SHP77 treated with DMSO at 0.1 percent for 48 hours (cell line): Measurements from ENCODE around the gene OASL.
"Not testable (repeated sequence)": the region's sequence is repeated elsewhere in the genome, so short reads cannot be mapped to it uniquely, and the experiment has no call there.

ENCODE experiments used
- DNase-seq: peaks from one replicate; lab custom pipeline; 2025; lab: John Stamatoyannopoulos, UW

Gene OASL

GRCh38 chr12:121059031-121059898 is 20.2 kb upstream of the OASL start:
- no peak for DNase-seq

DNA sequence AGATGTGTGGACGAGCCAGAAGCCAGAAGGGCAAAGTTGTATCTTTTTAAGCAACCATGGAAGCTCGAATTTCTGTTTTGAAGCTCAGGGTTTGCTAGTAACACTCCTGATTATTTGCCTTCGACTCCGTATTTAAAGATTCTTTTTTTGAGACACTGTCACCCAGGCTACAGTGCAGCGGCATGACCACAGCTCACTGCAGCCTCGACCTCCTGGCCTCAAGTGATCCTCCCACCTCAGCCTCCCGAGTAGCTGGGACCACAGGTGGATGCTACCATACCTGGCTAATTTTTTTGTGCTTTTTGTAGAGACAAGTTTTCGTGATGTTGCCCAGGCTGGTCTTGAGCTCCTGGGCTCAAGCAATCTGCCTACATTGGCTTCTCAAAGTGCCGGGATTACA is 18.7 kb upstream of the OASL start:
- DNase-seq, result no peak

DNA sequence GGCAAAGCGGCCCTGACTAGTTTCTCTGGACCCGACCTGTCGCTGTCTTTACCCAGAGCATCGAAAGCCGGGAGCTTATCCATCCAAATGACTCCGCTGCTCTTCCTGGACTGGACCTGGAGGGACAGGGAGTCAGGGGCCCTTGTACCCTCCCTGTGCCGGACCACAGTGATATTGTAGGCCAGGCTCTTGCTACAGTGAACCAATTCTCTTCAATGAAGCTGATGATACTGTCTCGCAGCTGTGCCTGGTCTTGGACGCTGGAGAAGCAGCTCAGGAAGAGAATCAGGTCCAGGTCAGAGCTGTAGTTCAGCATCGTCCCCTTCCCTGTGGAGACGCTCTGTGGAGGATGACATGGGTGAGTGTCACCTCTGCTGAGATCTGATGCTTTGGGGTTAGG is 14.7 kb upstream of the OASL start:
- DNase-seq, result no peak

- DNase-seq, result no peak
Measured at GRCh38 chr12:121050725-121051124, 11.7 kb upstream of the OASL start.

DNA sequence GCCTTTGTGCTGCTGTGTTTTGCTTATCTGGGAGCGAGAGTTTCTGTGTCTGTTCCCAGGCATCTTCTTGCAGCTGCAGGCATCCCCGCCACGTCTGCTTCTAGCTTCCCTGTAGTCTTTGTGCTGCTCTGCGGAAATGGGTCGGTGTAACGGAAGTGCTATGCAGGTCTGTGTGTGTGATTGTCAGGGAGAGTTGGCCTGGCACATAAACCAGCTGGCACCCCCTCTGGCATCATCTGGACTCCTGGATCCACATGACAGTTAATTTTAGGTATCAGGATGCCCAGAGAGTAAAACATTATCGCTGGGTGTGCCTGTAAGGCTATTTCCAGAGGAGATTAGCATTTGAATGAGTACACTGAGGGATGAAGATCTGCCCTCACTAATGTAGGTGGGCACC is 9.4 kb upstream of the OASL start:
- no peak for DNase-seq

DNA sequence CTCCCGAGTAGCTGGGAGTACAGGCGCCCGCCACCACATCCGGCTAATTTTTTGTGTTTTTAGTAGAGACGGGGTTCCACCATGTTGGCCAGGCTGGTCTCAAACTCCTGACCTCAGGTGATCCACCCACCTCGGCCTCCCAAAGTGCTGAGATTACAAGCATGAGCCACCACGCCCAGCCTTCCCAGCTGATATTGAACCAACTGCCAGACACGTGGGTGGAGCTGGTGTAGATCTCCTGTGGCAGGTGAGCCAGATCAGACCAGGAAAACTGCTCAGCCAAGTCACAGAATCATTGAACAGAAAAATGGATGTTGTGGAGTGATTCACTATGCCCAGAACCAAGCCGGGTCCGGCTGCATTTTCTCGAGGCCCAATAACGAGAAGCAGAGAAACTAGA is 8.4 kb upstream of the OASL start:
- DNase-seq, result not testable (repeated sequence)

- DNase-seq, result no peak
Measured at GRCh38 chr12:121043067-121043466, 4.0 kb upstream of the OASL start.

DNA sequence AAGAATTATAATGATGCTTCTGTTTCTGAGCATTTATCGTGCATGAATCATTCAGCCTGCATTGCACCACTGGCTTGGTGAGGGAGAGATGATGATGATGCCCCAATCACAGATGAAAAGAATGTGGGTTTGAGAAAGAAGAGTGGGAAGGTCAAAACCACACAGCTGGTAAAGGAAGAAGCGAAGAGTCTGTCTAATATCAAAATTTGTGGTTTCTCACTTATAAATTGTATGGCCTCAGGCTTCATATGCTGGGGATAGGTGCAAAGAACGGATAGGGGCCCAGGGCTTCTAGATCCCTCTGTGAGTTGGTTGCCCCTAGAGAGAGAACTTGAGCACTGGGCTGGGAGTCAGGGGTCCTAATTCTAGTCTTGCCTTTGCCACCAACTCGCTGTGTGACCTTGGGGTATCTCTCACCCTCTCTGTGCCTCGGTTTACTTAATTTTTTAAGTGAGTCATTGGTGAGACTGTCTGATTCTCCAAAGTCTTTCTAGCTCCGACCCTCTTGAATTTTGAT is 2.2 kb downstream of the OASL start:
- no peak for DNase-seq

DNA sequence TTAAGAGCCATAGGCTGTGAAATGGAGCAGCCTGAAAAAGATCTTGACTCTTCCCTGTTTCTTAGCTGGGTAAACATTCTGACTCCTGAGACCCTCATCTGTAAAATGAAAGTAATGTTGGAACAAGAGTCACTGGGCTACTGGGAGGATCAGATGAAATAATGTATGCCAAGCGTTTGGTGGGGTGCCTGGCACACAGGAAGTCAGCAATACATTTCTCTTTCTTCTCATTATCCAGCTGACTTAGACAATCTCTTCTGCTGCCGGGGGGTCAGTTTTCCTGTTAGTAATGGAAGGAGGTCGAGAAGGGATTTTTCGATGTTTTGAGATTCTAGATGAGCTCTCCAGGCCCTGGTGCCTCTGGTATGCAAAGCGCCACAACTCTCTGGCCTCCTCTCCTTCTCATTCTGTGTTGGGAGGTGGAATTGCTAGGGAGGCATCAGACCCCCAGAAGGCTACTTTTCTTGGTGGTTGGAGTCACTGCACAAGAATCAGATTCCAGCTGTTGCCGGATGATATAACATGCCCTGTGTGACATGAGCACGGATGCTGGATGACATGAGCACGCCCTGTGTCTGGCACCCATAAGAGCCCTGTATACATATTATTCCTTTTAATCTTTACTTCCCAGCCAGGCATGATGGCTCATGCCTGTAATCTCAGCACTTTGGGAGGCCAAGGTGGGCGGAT is 4.3 kb downstream of the OASL start:
- DNase-seq, result no peak

- DNase-seq, result no peak
Measured at GRCh38 chr12:121033625-121034349, 5.3 kb downstream of the OASL start.

GRCh38 chr12:121030576-121031212 is 8.4 kb downstream of the OASL start:
- DNase-seq, result no peak

DNA sequence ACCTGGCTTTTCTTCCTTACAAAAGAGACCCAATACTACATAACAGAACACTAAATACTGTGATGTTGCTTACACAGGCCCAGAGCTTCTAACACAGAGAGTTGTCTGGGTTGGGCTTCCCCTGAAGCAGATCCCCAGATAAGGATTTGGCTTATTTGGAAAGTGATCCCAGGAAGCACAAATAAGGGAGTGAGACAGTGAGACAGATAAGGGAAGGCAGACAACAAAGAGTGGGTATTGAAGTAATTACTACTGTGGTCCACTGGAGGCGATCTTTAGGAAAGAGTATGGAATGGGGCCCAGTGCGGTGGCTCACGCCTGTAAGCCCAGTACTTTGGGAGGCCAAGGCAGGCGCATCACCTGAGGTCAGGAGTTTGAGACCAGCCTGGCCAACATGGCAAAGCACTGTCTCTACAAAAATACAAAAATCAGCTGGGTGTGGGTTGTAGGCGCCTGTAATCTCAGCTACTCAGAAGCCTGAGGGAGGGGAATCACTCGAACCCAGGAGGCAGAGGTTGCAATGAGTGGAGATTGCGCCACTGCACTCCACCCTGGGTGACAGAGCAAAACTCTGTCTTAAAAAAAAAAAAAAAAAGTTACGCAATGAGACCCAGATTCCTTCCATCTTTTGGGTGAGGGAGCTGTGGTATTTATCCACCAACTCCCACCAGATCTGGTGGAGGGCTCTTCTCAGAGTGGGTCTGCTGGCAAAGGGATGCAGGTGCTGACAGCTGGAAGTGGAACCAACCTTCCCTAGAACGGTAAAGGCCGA is 12.6 kb downstream of the OASL start:
- no peak for DNase-seq

- DNase-seq, result no peak
Measured at GRCh38 chr12:121025442-121026226, 13.4 kb downstream of the OASL start.

DNA sequence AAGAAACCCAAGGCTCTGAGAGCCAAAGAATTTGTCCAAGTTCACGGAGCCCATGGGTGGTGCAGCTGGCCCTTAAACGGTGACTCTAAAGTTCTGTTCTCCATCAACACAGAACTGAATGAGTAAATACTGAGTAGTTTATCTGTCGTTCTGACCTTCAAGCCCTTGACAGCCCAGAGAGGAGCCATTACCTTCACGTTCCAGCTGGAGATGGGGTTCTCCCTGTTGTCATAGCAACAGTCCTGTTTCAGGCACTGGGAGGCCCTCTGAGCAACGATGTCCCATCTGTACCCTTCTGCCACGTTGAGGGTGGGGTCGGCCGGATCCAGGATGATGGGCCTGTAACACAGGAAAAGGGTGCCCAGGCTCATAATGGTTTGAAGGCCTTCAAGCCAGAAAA is 15.2 kb downstream of the OASL start:
- DNase-seq, result no peak

DNA sequence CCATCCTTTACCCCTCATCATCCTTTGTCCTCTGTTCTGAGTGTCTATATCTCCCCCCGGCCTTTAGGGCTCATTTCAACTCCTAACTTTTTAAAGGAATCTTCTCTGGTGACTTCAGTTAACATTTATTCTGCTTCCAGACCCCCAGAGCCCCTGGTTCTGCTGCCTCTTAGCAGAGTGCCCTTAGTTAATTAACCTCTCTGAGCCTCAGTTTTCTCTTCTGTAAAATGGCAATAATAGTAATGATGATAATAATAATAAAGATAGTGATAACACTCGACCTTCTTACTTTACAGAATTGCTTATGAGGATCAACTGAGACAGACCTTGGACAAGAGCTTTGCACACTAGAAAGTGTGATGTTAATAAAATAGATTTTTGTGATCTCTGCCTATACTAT is 16.3 kb downstream of the OASL start:
- DNase-seq, result no peak

GRCh38 chr12:121021754-121022153 is 17.3 kb downstream of the OASL start:
- DNase-seq, result no peak

- DNase-seq, result no peak
Measured at GRCh38 chr12:121018860-121019617, 20.0 kb downstream of the OASL start.

DNA sequence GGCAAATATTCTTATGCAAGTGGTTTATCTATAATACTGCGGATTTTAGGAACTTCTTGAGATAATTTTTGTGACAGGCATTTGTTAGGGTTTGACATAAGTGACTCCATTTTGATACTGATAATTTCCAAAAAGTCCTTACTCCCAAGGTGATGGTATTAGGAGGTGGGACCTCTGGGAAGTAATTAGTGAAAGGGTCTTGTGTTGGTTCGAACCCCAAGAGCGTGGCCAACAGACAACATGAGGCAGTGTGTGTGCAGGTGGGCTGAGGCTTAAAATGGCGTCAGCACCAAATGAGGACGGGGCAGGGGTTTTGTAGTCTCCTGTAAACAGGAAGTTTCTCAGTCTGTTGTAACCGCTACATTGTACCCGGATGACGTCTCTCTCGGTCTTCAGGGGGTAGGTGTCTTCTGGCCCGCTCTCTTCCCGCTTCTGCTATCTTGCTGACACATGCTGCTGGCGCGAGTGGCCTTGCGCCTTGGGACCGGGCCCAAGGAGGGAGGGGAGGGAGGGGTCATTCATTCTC is 21.0 kb downstream of the OASL start:
- no peak for DNase-seq
